Pancreas (tissue), 10 donors: Measurements from ENCODE around the gene PTGDS. TPM values are rescaled to one million over a fixed set of nuclear protein-coding genes. Genes with fewer than 3 reads are reported as not detected.

Experiments
- ATAC-seq, 4 donors: fragments of 200-7000 bp; cut with Tn5 transposase; one replicate each; pipeline versions ENCODE4 v1.8.0 to v1.9.1; 2020; ENCODE audit warnings: mild to moderate bottlenecking in 4 of 4, moderate library complexity in 4 of 4
- DNase-seq, 6 donors: peaks; one replicate each; pipeline ENCODE4 v3.0.0-alpha.2; 2020
- FAIRE-seq: peaks from 2 replicates; lab custom pipeline; 2012; peaks lifted over from hg19 to GRCh38; lab: Jason Lieb, UNC
- H3K27ac ChIP-seq, 4 donors: fragments of 200-600 bp; sonication (generic); 1 replicate in 3 of 4; 2 replicates in 1 of 4; pipeline versions ENCODE4 v1.5.0 to v1.8.0; 2020
- H3K27me3 ChIP-seq, 4 donors: fragments of 200-600 bp; one replicate each; pipeline ENCODE4 v1.8.0; 2021
- H3K36me3 ChIP-seq, 3 donors: fragments of 200-600 bp; sonication (generic) in 1 of 3; one replicate each; pipeline versions ENCODE4 v1.5.0 to v1.8.0; 2020 to 2021
- H3K4me1 ChIP-seq, 3 donors: fragments of 200-600 bp; one replicate each; pipeline ENCODE4 v1.8.0; 2021
- H3K4me3 ChIP-seq, 4 donors: fragments of 200-600 bp; sonication (generic) in 2 of 4; one replicate each; pipeline versions ENCODE4 v1.5.0 to v1.8.0; 2020 to 2021
- H3K9me3 ChIP-seq, 4 donors: fragments of 200-600 bp; one replicate each; pipeline ENCODE4 v1.8.0; 2021
- CTCF ChIP-seq, 4 donors: fragments of 200-600 bp; sonication (generic) in 3 of 4; IDR thresholded peaks; one replicate each; pipeline versions ENCODE4 v1.5.0 to v1.8.0; 2021; ENCODE audit warnings: antibody characterized with exemption in 4 of 4
- WGBS, 2 donors: extraction: QIAGEN DNeasy Blood & Tissue Kit; methylation state at CpG; one replicate each; pipeline ENCODE4 v1.1.7; 2013; 5-methylcytosine and 5-hydroxymethylcytosine counted together
- intact Hi-C, 3 donors: fragments of 100-400 bp; cut with DNase I; formaldehyde crosslinking; loops; one replicate each; pipeline versions ENCODE4 v1.11.1 to v1.14.2; 2022
- polyA plus RNA-seq, 2 donors: library from polyadenylated mRNA; stranded (reverse); fragments of 200-250 nt; gene quantifications; one replicate each; pipeline ENCODE4 v1.2.3, GENCODE V29; 2013
- total RNA-seq, 6 donors: library from RNA; stranded (reverse); fragmentation: NEBNext Ultra II Directional in 4 of 6; extraction: Animal tissue kit (Norgen Biotek cat#: 25700) in 4 of 6; gene quantifications; one replicate each; pipeline versions ENCODE4 v1.2.1 to v1.2.4, GENCODE V29; 2021 to 2023
- donor health status: healthy with polysubstance abuse.
- donor health status: DM: no; HTN: no; CAD: no; lungs with moderate emphysema.
- donor health status: DM: no; HTN: no; CAD: no.
- donor health status: control.
- donor health status: control.
- donor health status: Bipolar disorder and iron deficiency.
- donor health status: DM: yes; HTN: yes; CAD: no.
- donor health status: DM: no; HTN: no; CAD: no.
- donor health status: DM: no; HTN: no; CAD: no.
- donor health status: DM: yes; HTN: yes; CAD: no.

The PTGDS gene
- total and polyA plus RNA-seq, 8 donors = 5.7 to 49.1 (median 36.9) TPM

- intact Hi-C loops = no loop called here
- no peak for DNase-seq
- H3K36me3 ChIP-seq = no peaks in the 10 kb centered on the region
- WGBS, 2 donors = 79 to 80% methylated on average over 46 to 54 of the region's 54 CpGs
- no peak overlapping the region for H3K27ac ChIP-seq
- no peak overlapping the region for H3K4me3 ChIP-seq
- TF ChIP-seq CTCF (IDR thresholded peaks at IDR 0.05) = no peak
- no peak for ATAC-seq
- no peak for FAIRE-seq
- peaks cover 0 to 7% (median 7%) of the 10 kb centered on the region in 3 donors for H3K4me1 ChIP-seq
- no peaks in the 10 kb centered on the region for H3K27me3 ChIP-seq
- no peaks in the 10 kb centered on the region for H3K9me3 ChIP-seq
Measured at GRCh38 chr9:136994180-136994887, 17.0 kb downstream of the PTGDS start.

GRCh38 chr9:136994888-136995230, 17.6 kb downstream of the PTGDS start:
- no peaks in the 10 kb centered on the region for H3K9me3 ChIP-seq
- DNase-seq = no peak
- no peaks in the 10 kb centered on the region for H3K27me3 ChIP-seq
- WGBS, 2 donors = 65 to 68% methylated on average over 29 to 40 of the region's 40 CpGs
- ATAC-seq = no peak
- no peak for TF ChIP-seq CTCF (IDR thresholded peaks at IDR 0.05)
- H3K27ac ChIP-seq = no peak overlapping the region
- intact Hi-C loops = no loop called here
- no peak for FAIRE-seq
- no peaks in the 10 kb centered on the region for H3K36me3 ChIP-seq
- peaks cover 0 to 7% (median 7%) of the 10 kb centered on the region in 3 donors for H3K4me1 ChIP-seq
- no peak overlapping the region for H3K4me3 ChIP-seq

GRCh38 chr9:136995362-136995761, 18.1 kb downstream of the PTGDS start:
- H3K36me3 ChIP-seq = no peaks in the 10 kb centered on the region
- 45 to 59% methylated on average over 26 to 30 of the region's 30 CpGs for WGBS, 2 donors
- ATAC-seq (no peak), FAIRE-seq (no peak), DNase-seq (no peak)
- TF ChIP-seq CTCF (IDR thresholded peaks at IDR 0.05) = no peak
- intact Hi-C loops = no loop called here
- peaks cover 0 to 7% (median 7%) of the 10 kb centered on the region in 3 donors for H3K4me1 ChIP-seq
- H3K9me3 ChIP-seq = no peaks in the 10 kb centered on the region
- H3K27me3 ChIP-seq = no peaks in the 10 kb centered on the region
- no peak overlapping the region for H3K27ac ChIP-seq
- no peak overlapping the region for H3K4me3 ChIP-seq

- DNase-seq (peak in 1 of 6 donors; percentile 66), ATAC-seq (no peak), FAIRE-seq (no peak)
- intact Hi-C loops = no loop called here
- H3K4me3 ChIP-seq = no peak overlapping the region
- 24 to 40% methylated on average over 12 of the region's 12 CpGs for WGBS, 2 donors
- peaks cover 0 to 7% (median 7%) of the 10 kb centered on the region in 3 donors for H3K4me1 ChIP-seq
- H3K27me3 ChIP-seq = no peaks in the 10 kb centered on the region
- TF ChIP-seq CTCF (IDR thresholded peaks at IDR 0.05) = no peak
- H3K36me3 ChIP-seq = no peaks in the 10 kb centered on the region
- H3K9me3 ChIP-seq = no peaks in the 10 kb centered on the region
- no peak overlapping the region for H3K27ac ChIP-seq
Measured at GRCh38 chr9:136995772-136996311, 18.5 kb downstream of the PTGDS start.
